IMR-90 (cell line): ENCODE data around the gene OLIG3. TPM values are rescaled to one million over a fixed set of nuclear protein-coding genes. Genes with fewer than 3 reads are reported as not detected.

Source experiments
- ATAC-seq: fragments of 200-7000 bp; cut with Tn5 transposase; 2 replicates; pipeline ENCODE4 v1.9.1; 2020; ENCODE audit warnings: low read depth, mild to moderate bottlenecking, moderate library complexity
- BruUV-seq: library from RNA; stranded (reverse); fragments of 400-500 nt; replicated peaks from 2 replicates; lab custom pipeline; 2021; lab: Mats Ljungman, UMichigan
- CTCF ChIA-PET: fragments of 300-600 bp; formaldehyde crosslinking; extraction: SDS; loops from one replicate; lab custom pipeline; 2021; ENCODE audit warnings: antibody characterized with exemption; lab: Yijun Ruan, JAX
- POLR2A ChIA-PET: fragments of 300-600 bp; sonication (Branson Sonifier 250); formaldehyde crosslinking; loops from one replicate; lab custom pipeline; 2022; ENCODE audit warnings: antibody characterized with exemption; ENCODE audit not compliant: unreplicated experiment; lab: Charles Lee
- DNase-seq: peaks from one replicate; pipeline ENCODE4 v3.0.0; 2013
- H2AFZ ChIP-seq: replicated peaks from 2 replicates; pipeline ENCODE3; 2013; ENCODE audit warnings: low read length, mild to moderate bottlenecking; ENCODE audit not compliant: poor library complexity
- H2AK5ac ChIP-seq: 2 replicates; pipeline ENCODE4 v1.6.1; 2013; ENCODE audit warnings: low read depth, low read length, inconsistent platforms
- H2AK9ac ChIP-seq: replicated peaks from 2 replicates; pipeline ENCODE3; 2013; ENCODE audit warnings: mild to moderate bottlenecking, low read depth, low read length, moderate library complexity; ENCODE audit not compliant: poor library complexity
- H2BK120ac ChIP-seq: 2 replicates; pipeline ENCODE4 v1.6.1; 2013; ENCODE audit warnings: low read depth, low read length, inconsistent platforms
- H2BK15ac ChIP-seq: 3 replicates; pipeline ENCODE4 v1.6.1; 2013; ENCODE audit warnings: low read depth, low read length, inconsistent platforms
- H2BK20ac ChIP-seq: 2 replicates; pipeline ENCODE4 v1.6.1; 2013; ENCODE audit warnings: low read depth, mild to moderate bottlenecking, inconsistent platforms, low read length, moderate library complexity
- H2BK5ac ChIP-seq: 2 replicates; pipeline ENCODE4 v1.6.1; 2013; ENCODE audit warnings: mild to moderate bottlenecking, low read depth, low read length, inconsistent platforms; ENCODE audit not compliant: poor library complexity, severe bottlenecking
- H3K14ac ChIP-seq: replicated peaks from 2 replicates; pipeline ENCODE4 v1.6.1; 2013; ENCODE audit warnings: low read depth, low read length, inconsistent platforms
- H3K18ac ChIP-seq: 2 replicates; pipeline ENCODE4 v1.6.1; 2013; ENCODE audit warnings: low read depth, low read length, control low read depth
- H3K23ac ChIP-seq: 2 replicates; pipeline ENCODE4 v1.6.1; 2013; ENCODE audit warnings: low read depth, low read length, inconsistent platforms
- H3K27ac ChIP-seq: 2 replicates; pipeline ENCODE4 v1.5.1; 2013; ENCODE audit warnings: mild to moderate bottlenecking, control low read depth, low read length; ENCODE audit not compliant: insufficient read depth
- H3K27me3 ChIP-seq: 2 replicates; pipeline ENCODE4 v1.6.1; 2013; ENCODE audit warnings: low read length; ENCODE audit not compliant: control insufficient read depth, insufficient read depth
- H3K36me3 ChIP-seq: 2 replicates; pipeline ENCODE4 v1.6.1; 2013; ENCODE audit warnings: low read length, mixed read lengths; ENCODE audit not compliant: control insufficient read depth, insufficient read depth
- H3K4ac ChIP-seq: 2 replicates; pipeline ENCODE4 v1.6.1; 2013; ENCODE audit warnings: low read depth, low read length, inconsistent platforms
- H3K4me1 ChIP-seq: 2 replicates; pipeline ENCODE4 v1.6.1; 2013; ENCODE audit warnings: low read length, mixed read lengths; ENCODE audit not compliant: control insufficient read depth, insufficient read depth
- H3K4me2 ChIP-seq: 2 replicates; pipeline ENCODE4 v1.6.1; 2013; ENCODE audit warnings: low read depth, mild to moderate bottlenecking, control low read depth, low read length, moderate library complexity
- H3K4me3 ChIP-seq: 2 replicates; pipeline ENCODE4 v1.5.1; 2013; ENCODE audit warnings: low read depth, mild to moderate bottlenecking, control low read depth, low read length, moderate library complexity; ENCODE audit not compliant: insufficient read depth
- H3K56ac ChIP-seq: 2 replicates; pipeline ENCODE4 v1.6.1; 2013; ENCODE audit warnings: low read length, inconsistent platforms; ENCODE audit not compliant: insufficient read depth; ENCODE audit errors: extremely low read depth
- H3K79me1 ChIP-seq, 2 experiments: 2 replicates each; pipeline ENCODE4 v1.6.1; 2013; ENCODE audit warnings: low read length in 2 of 2, inconsistent platforms in 1 of 2, low read depth in 1 of 2
- H3K9ac ChIP-seq: 2 replicates; pipeline ENCODE4 v1.6.1; 2013; ENCODE audit warnings: low read depth, low read length, control low read depth
- H3K9me1 ChIP-seq: 2 replicates; pipeline ENCODE4 v1.6.1; 2013; ENCODE audit warnings: low read length, inconsistent platforms; ENCODE audit not compliant: insufficient read depth
- H3K9me3 ChIP-seq: 2 replicates; pipeline ENCODE4 v1.6.1; 2013; ENCODE audit warnings: low read length; ENCODE audit not compliant: control insufficient read depth, insufficient read depth
- H4K20me1 ChIP-seq: 2 replicates; pipeline ENCODE4 v1.6.1; 2013; ENCODE audit warnings: low read length, inconsistent platforms; ENCODE audit not compliant: insufficient read depth
- H4K5ac ChIP-seq: 2 replicates; pipeline ENCODE4 v1.6.1; 2013; ENCODE audit warnings: mild to moderate bottlenecking, low read depth, low read length, control low read depth
- H4K8ac ChIP-seq, 2 experiments: 2 replicates each; pipeline ENCODE4 v1.6.1; 2013; ENCODE audit warnings: low read depth in 2 of 2, low read length in 2 of 2, control low read depth in 1 of 2, inconsistent platforms in 1 of 2
- H4K91ac ChIP-seq: 2 replicates; pipeline ENCODE4 v1.6.1; 2013; ENCODE audit warnings: low read depth, low read length, inconsistent platforms; ENCODE audit not compliant: insufficient read depth
- CEBPB ChIP-seq: IDR thresholded peaks from 2 replicates; pipeline ENCODE4 v1.6.1; 2012; ENCODE audit warnings: low read depth, low read length, improper control_type of control experiment
- FOS ChIP-seq: fragments of 150-350 bp; IDR thresholded peaks from 2 replicates; pipeline ENCODE4 v1.6.1; 2016; ENCODE audit warnings: low read depth, low read length
- MAFK ChIP-seq: IDR thresholded peaks from 2 replicates; pipeline ENCODE4 v1.6.1; 2012; ENCODE audit warnings: low read depth, low read length, improper control_type of control experiment
- MAZ ChIP-seq: IDR thresholded peaks from 2 replicates; pipeline ENCODE4 v1.6.1; 2012; ENCODE audit warnings: low read depth, mild to moderate bottlenecking, low read length, improper control_type of control experiment, moderate library complexity, borderline replicate concordance
- MXI1 ChIP-seq: IDR thresholded peaks from 2 replicates; pipeline ENCODE4 v1.6.1; 2012; ENCODE audit warnings: low read depth, mild to moderate bottlenecking, low read length, moderate library complexity, borderline replicate concordance
- NFE2L2 ChIP-seq: fragments of 150-350 bp; IDR thresholded peaks from 2 replicates; pipeline ENCODE4 v1.6.1; 2016; ENCODE audit warnings: low read depth, mild to moderate bottlenecking, low read length
- POLR2A ChIP-seq: IDR thresholded peaks from 2 replicates; pipeline ENCODE4 v1.6.1; 2012; ENCODE audit warnings: mild to moderate bottlenecking, low read depth, low read length
- RCOR1 ChIP-seq: IDR thresholded peaks from 2 replicates; pipeline ENCODE4 v1.6.1; 2012; ENCODE audit warnings: mild to moderate bottlenecking, low read length, improper control_type of control experiment; ENCODE audit not compliant: insufficient replicate concordance
- RFX5 ChIP-seq: IDR thresholded peaks from 2 replicates; pipeline ENCODE4 v1.8.0; 2012; ENCODE audit warnings: low read depth, mild to moderate bottlenecking, low read length, moderate library complexity
- WGBS, 2 experiments: methylation state at CpG; one replicate each; pipeline versions ENCODE4 v1.1.5 to v1.1.7; 2013; ENCODE audit warnings: missing lambda C conversion rate in 2 of 2; ENCODE audit not compliant: insufficient read length in 1 of 2; ENCODE audit errors: extremely low coverage in 2 of 2; 5-methylcytosine and 5-hydroxymethylcytosine counted together
- dilution Hi-C: fragments of 300-500 bp; cut with HindIII; formaldehyde crosslinking; loops from one replicate; pipeline ENCODE4 v1.14.3; 2018; ENCODE audit warnings: low sequenced_read_pairs; ENCODE audit not compliant: unreplicated experiment
- in situ Hi-C: fragments of 300-500 bp; cut with MboI; formaldehyde crosslinking; loops from 3 replicates; pipeline ENCODE4 v1.14.3; 2019; ENCODE audit warnings: low sequenced_read_pairs, inconsistent platforms, mixed read lengths
- intact Hi-C: fragments of 100-400 bp; cut with micrococcal nuclease; formaldehyde crosslinking; loops from 2 replicates; pipeline ENCODE4 v1.10.0; 2022
- polyA plus RNA-seq, 3 experiments: library from polyadenylated mRNA; depleted of rRNA; stranded (reverse); fragments of >200 nt; gene quantifications; 2 replicates each; pipeline ENCODE4 v1.2.3, GENCODE V29; 2012; ENCODE audit warnings: low replicate concordance in 1 of 3
- total RNA-seq: library from RNA; depleted of rRNA; stranded (reverse); fragments of >200 nt; gene quantifications from 2 replicates; pipeline ENCODE4 v1.2.3, GENCODE V29; 2012
- TF ChIP-seq, protein P1 (sequence below): fragments of 150-350 bp; IDR thresholded peaks from 2 replicates; pipeline ENCODE4 v1.6.1; 2016; ENCODE audit warnings: low read depth, mild to moderate bottlenecking, low read length, moderate library complexity, borderline replicate concordance
- TF ChIP-seq, protein P2 (sequence below): conservative IDR thresholded peaks from 2 replicates; pipeline ENCODE4 v1.5.1; 2012; ENCODE audit warnings: mild to moderate bottlenecking, low read depth, low read length, improper control_type of control experiment

OLIG3 gene
- total and polyA plus RNA-seq, 2 of the 4 experiments (the other 2 are of a cell fraction), result not detected

DNA sequence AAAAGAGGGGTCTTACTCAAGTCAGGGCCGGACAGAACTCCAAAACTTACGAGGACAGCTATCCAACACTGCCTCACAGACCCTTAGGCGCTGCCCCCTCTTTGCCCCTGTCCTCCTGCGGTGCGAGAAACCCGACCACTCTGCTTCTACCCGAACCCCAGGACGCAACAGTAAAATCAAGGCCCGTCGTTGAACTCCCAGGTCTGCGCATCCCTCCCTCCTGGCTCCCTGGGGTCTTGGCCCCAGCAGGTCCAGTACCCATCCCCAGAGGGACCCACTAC, 6.4 kb downstream of the OLIG3 start:
- H3K9me3 ChIP-seq, result peaks cover 10% of the 10 kb centered on the region; the same call in 1 of the 2 replicates
- H4K91ac ChIP-seq, result no peak overlapping the region
- in situ Hi-C loops (no loop called here), dilution Hi-C loops (no loop called here), intact Hi-C loops (no loop called here)
- no peak overlapping the region for H2AFZ ChIP-seq
- ChIA-PET CTCF (no interaction called here), POLR2A (no interaction called here)
- no peaks in the 10 kb centered on the region; the same call in 1 of the 2 replicates for H4K20me1 ChIP-seq
- no peak overlapping the region for H3K4me2 ChIP-seq
- H2BK5ac ChIP-seq, result no peak overlapping the region
- ATAC-seq (no peak), DNase-seq (no peak)
- no peak overlapping the region for H2BK120ac ChIP-seq
- no peak overlapping the region for H3K23ac ChIP-seq
- no CpG with 5 or more reads among the region's 11 CpGs for WGBS, 2 experiments
- no peak for TF ChIP-seq POLR2A
- TF ChIP-seq RFX5, result no peak
- no peak for TF ChIP-seq MAZ
- TF ChIP-seq, protein P1, sequence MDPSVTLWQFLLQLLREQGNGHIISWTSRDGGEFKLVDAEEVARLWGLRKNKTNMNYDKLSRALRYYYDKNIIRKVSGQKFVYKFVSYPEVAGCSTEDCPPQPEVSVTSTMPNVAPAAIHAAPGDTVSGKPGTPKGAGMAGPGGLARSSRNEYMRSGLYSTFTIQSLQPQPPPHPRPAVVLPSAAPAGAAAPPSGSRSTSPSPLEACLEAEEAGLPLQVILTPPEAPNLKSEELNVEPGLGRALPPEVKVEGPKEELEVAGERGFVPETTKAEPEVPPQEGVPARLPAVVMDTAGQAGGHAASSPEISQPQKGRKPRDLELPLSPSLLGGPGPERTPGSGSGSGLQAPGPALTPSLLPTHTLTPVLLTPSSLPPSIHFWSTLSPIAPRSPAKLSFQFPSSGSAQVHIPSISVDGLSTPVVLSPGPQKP, result no peak
- no peak for TF ChIP-seq RCOR1
- no peak for TF ChIP-seq FOS
- no peak for TF ChIP-seq NFE2L2
- TF ChIP-seq, protein P2, sequence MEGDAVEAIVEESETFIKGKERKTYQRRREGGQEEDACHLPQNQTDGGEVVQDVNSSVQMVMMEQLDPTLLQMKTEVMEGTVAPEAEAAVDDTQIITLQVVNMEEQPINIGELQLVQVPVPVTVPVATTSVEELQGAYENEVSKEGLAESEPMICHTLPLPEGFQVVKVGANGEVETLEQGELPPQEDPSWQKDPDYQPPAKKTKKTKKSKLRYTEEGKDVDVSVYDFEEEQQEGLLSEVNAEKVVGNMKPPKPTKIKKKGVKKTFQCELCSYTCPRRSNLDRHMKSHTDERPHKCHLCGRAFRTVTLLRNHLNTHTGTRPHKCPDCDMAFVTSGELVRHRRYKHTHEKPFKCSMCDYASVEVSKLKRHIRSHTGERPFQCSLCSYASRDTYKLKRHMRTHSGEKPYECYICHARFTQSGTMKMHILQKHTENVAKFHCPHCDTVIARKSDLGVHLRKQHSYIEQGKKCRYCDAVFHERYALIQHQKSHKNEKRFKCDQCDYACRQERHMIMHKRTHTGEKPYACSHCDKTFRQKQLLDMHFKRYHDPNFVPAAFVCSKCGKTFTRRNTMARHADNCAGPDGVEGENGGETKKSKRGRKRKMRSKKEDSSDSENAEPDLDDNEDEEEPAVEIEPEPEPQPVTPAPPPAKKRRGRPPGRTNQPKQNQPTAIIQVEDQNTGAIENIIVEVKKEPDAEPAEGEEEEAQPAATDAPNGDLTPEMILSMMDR, result no peak
- no peak for TF ChIP-seq CEBPB
- TF ChIP-seq MXI1, result no peak
- no peak for TF ChIP-seq MAFK
- H3K9me1 ChIP-seq, result no peaks in the 10 kb centered on the region
- no peak overlapping the region for H4K8ac ChIP-seq
- H2AK9ac ChIP-seq, result no peak overlapping the region
- H2AK5ac ChIP-seq, result no peak overlapping the region
- H2BK20ac ChIP-seq, result no peak overlapping the region
- BruUV-seq, result no TSS peak
- H3K18ac ChIP-seq, result no peak overlapping the region
- H3K4ac ChIP-seq, result no peak overlapping the region
- H2BK15ac ChIP-seq, result no peak overlapping the region
- no peak overlapping the region for H3K9ac ChIP-seq
- no peak overlapping the region for H3K4me3 ChIP-seq
- no peak overlapping the region for H4K5ac ChIP-seq
- no peaks in the 10 kb centered on the region for H3K4me1 ChIP-seq
- peaks cover 73% of the 10 kb centered on the region for H3K27me3 ChIP-seq
- H3K27ac ChIP-seq, result no peak overlapping the region
- H3K36me3 ChIP-seq, result no peaks in the 10 kb centered on the region
- no peak overlapping the region for H3K14ac ChIP-seq
- no peak overlapping the region for H3K56ac ChIP-seq
- H3K79me1 ChIP-seq, result no peaks in the 10 kb centered on the region
